Nucleus accumbens (tissue), 56 donors: ENCODE results near the gene CPEB4.

Source experiments
- DNase-seq, 56 donors: peaks; one replicate each; lab custom pipeline; 2025; lab: John Stamatoyannopoulos, UW

The CPEB4 gene

DNA sequence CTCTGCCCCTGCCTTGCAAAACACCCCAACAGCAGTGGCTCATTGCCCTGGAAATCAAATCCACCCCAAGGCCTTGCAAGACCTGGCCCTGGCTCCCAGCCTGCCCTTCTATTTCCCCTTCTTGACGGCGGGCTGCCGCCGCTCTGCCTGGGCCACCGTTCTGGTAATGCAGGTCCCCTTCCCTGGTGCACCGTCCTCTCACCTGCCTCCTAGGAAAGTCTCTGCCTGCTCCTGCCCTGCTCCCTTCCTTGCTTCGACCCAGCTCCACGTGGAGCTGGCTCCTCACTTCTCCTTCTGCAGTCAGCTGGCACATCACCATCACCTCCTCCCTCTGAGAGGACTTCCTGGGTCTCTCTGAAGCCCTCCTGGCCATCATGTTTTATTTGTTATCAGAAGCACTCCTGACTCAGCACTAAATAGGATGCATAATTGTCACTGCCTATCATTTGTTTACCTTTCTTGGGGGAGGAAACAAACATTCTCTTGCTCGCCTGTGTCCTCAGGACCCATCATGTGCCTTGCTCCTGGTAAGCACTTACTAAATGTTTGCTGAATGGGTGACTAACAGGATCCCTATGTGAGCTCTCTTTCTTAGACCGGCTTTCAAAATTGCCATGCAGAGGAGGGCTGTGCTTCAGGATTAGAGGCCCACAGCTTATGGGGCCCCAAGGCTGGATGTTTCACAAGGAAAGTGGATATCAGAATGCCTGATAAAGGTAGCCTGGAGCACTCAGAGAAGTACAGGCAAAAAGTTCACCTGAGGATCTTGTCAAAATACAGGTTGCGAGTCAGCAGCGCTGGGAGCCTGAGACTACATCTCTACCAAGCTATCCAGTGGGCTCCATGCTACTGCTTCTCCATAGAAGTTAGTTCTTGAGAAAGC is 81.3 kb downstream of the CPEB4 start:
- DNase-seq: peak in 1 of 56 donors; percentile 11

DNA sequence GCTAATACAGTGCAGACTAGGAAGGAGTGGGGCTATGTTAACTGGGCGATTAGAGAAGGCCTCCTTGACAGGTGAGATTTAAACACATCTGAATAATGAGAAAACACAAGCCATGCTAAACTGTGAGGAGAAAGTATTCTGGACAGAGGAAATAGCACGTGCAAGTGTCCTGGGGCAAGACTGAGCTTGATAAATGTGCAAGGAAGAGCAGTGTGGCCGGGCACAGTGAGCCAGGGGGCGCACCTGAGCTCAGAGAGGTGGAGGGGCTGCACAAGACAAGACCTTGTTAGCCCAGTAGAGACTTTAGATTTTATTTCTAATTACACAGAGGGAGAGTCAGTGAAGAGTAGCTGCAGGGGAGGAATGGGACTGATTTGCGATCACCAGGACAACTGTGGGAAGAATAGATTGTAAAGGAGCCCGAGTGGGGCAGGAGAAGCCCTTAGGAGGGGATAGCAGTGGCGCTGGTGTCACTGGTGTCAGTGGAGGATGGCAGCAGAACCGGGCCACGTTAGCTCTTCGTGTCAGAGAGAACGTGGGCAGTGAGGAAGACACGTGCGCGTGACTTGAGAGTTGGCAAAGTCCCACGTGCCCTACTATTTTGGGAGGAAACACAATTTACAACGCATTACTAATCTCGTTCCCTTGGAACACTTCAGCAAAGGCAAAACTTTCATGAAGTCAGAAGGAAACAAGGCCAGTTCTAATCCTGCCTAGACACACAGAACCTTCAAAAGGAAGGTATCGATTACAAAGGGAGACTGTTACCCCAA is 82.9 kb downstream of the CPEB4 start:
- DNase-seq: peak in 8 of 56 donors; percentile 16 to 52 (median 34)

DNA sequence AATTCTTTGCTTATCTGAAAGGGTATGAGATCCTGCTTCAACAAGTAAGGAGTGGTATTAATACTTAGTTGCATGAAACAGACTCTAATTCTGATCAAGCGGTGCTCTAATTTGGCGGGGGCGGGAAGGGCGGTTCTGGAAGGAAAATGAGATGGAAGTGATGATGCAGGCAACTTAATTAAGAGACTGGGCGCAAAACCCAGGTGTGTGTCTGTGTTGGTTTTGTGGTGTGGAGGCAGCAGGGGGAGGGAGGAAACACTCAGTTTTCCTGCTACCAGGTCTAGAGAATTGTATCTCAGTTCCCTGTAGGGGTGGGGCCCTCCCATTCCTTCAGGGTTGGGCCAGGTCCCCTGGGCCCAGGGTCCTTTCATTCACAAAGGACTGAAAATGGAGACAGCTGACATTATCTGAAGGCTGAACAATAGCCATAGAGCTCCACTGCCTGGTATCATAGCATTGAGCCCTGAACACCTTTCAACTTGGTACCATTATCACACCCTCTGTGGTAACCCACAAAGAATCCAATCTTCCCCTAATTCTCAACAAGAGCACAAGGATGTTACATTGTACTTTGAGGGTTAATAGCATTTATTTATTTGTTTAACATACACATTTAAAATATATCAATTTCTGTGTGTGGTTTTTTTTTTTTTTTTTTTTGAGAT is 83.7 kb downstream of the CPEB4 start:
- DNase-seq: peak in 1 of 56 donors; percentile 5

DNA sequence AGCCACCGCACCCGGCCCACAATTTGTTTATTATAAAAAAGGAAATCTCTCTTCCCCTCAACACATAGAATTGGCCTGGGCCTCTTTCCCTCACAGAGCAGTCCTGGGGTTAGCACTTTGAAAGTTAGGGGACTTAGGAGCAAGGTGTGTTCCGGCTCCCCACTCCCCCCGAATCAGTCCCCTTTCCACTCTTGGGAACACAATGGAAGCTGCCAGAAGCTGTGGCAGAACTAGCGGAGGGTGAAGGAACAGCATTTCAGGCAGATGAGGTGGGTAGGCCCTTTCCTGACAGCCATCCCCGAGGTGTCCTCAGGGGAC is 84.4 kb downstream of the CPEB4 start:
- DNase-seq: no peak

DNA sequence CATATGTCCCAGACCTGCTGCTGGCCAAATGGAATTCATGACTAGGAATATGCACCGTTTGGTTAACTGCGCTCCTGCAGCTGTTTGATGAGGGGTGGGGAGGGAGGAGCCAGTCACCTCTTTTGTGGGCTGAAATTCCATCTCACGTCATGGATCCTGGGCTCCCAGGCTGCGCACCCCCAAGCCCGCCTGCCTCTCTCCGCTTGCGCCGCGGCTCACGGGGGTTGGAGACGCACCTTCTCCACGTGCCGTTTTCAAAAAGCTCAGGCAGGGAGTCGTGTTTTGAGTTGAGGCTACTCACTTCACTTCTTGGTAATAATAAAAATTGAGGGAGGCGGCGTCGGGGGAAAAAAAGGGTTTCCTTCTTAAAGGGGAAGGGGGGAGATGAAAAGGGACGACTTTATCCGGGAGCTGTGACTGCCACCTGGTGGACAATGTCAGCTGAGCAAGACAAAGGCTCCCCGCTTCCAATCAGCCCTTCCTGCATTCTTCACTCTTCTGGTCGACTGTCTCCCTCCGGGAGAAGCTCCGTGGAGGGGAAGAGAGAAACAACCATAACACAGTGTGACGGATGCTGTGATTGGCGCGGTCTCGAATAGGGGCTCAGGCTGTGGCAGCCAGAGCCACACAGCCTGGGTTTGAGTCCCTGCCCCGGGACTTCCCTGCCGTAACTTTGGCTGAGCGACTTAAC is 84.9 kb downstream of the CPEB4 start:
- peak in 54 of 56 donors; percentile 40 to 94 (median 76) for DNase-seq

DNA sequence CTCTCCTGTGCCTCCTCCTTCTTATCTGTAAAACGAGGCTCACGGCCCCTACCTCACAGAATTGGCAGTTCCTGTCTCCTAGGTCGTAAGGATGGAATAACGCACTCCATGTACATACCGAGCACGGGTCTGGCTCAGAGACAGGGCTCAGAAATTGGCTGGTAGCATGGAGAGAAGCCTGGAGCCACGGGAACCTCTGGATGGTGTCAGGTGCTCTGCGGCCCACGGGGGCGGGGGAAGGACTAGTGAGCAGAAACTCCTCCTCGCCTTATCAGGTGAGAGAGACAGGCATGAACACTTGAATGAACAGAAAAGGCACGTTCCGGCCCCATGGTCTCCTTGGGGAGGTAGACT is 85.4 kb downstream of the CPEB4 start:
- peak in 16 of 56 donors; percentile 27 to 84 (median 60) for DNase-seq

DNA sequence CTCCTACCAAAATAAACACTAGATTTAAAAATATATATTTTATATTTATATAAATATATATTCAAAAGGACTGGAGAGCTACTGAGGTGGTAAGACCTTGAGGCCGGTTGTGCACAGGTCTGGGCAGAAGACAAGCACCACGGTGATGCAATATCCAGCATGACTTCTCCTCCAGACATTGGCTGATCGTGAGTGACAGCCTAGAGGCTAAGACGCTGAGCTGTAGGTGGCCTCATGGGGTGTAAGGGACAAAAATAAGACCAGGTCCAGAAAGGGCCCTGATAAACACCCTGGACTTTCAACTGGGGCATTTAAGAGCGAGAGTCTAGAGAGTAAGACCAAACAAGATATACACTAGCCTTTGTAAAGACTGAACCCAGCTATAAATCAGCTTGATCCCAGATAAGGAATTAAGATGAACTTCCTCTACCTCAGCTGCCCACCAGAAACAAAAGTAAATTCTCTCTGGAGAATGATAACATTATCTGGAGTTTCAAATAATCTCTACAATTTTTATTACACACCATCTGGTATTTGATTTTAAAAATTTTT is 86.6 kb downstream of the CPEB4 start:
- no peak for DNase-seq

DNA sequence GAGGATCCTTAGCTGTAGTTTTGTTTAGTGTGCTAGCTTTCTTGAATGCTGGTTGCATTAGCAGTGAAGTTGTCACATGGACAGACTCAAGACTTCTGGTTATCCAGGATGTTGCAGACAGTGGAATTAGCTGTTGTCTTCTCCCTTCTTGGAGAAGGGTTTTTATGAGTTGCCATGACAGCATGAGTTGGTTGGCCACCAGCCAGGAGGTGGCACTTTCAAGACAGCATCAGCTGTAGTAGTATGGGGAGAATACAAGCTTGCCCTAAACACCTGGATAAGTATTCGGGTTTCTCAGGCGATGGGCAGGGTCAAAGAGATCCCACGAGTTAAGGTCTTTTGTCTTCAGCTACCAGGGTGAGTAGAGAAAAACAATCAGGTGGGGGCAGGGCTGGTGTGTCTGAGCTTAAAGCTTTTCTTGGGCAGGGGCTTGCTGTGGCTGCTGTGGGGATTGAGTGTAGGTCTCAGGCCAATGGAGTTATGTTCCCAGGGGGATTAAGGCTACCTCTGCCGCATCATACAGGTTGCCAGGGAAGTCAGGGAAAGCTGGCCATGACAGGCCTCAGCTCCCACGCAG is 93.1 kb downstream of the CPEB4 start:
- no peak for DNase-seq

DNA sequence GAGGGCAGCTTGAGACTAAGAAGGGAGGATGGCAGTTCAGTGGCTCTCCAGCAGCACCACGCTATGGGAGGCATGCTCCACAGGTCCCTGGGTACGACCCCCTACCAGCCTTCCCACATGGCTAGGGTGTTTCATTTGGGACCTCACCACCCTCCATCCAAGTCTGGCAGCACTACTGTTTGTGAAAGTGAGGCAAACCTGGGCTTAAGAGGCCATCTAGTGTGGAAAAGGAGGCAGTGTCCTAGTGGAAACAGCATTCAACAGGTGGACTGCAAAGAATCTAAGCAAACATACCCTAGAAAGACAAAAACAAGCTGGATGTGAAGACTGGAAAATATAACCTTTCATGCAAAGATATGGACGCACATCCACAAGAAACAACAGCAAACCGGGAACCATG is 96.1 kb downstream of the CPEB4 start:
- peak in 1 of 56 donors; percentile 6 for DNase-seq

DNA sequence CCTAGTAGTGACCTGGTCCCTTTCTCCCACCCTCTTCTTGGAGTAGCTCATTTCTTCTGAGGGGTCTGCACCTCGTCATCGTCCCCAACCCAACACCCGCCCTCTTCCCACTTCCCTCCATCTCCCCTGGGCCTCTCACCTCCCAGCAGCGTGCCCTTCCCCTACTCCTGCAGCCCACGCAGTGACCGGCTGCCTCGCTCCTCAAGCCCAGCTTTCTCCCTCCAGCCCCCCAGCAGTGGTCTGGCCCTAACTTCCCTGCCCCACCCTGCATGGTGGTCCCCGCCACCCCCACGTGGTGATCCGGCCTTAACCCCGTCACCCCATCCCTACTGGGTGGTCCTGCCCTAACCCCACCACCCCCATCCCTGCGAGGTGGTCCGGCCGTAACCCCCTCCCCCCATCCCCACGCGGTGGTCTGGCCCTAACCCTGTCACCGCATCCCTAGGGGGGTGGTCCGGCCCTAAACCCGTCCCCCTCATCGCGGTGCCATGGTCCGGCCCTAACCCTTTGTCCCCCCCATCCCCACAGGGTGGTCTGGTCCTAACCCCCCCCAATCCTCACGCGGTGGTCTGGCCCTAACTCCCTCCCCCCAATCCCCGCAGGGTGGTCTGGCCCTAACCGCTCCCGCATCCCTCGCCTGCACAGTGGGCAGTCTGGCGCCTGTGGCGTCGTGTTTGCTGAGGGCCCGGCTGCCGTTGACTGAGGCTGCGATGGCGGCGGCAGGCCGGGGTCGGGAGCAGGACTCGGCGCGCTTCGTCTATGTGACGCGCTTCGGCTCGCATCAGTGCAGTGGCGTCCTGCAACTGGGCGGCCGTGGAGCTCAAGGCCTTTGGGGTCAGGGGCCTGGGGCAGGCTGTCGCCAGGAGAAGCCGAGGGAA is 100.6 kb downstream of the CPEB4 start, which contains the start of gene C5orf47:
Gene C5orf47, plus strand, starts transcription at position 617 of the 878 bp plus-strand sequence. Its CDS starts 94 bp downstream, at position 711.
- no peak for DNase-seq

DNA sequence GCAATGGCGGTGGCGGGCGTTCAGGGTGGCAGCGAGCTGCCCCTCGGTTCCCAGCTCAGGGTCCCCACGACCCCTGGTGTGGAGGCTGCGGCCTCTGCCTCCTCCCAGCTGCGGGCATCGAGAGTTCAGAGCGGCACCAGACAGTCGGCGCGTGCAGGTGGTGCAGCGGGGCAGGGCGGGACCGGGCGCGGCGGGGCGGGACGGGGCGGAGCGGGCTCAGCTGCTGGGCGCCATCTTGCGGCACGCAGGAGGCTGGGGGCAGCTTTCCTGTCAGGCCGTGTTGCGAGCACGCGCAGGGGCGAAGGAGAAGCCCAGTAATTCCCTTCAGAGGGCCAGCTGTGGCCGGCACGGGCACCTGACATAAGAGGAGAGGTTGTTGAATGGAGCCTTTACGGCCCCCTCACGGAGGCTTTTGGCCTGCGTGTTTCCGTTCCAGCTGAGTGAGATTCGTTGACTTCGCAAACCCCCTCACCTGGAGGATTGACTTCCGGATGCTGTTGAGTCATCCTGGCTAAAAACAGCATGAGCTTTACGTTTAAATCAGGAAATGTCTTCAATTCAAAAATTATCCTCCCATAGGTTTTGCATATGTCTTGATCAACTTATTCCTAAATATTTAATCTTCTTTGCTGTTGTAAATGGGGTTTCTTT is 101.4 kb downstream of the CPEB4 start:
- no peak for DNase-seq

DNA sequence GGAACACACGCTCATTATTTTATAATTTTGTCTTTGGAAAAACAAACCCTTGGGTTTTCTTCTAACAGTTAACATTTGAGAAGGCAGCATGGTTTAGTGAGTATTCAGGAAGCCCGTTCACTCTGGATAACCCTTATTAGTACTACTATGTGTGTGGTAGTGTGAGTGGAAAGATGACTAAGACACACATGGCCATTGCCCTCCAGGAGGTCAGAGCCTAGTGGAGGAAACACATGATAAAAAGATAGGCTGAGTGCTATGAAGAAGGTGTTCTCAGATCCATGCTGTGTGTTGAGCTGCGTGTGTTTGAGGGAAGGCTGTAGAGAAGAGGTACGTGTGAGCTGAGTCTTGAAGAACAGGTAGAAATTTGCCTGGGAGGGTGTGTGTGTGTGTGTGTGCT is 109.2 kb downstream of the CPEB4 start:
- DNase-seq: no peak

DNA sequence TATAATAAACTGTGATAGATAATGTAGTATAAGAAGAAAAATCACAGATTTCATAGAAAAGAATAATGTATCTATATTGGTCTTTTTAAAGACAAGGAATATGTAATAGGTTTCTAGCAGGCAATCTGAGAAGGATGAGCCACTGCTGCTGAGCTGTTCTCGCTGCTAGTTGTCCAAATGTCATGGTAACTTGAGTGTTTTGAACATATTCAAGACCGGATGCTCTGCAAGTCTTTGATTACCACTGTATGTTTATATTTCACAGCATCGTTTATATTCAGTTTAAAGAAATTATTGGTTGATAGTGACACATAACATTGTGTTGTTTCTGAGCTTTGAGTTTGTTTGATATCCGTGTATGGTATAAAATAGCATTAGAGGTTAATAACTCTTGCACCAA is 110.4 kb downstream of the CPEB4 start:
- no peak for DNase-seq

DNA sequence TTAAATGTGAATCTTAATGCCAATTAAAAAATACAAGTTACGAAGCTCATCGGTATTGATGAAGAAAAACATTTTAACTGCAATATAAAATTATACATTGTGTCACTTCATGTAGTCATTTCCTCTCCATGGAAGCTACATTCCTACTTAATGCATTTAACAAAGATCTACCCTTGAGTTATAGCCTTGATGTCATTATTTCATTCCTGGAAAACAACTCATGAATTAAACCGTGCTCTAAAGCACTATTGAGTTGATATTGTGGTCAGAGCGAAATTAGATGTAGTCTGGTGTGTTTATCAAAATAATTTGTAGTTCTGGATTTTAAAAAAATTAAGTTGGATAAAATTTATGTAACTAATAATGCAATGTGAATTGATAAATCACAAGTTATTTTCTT is 111.9 kb downstream of the CPEB4 start:
- no peak for DNase-seq

DNA sequence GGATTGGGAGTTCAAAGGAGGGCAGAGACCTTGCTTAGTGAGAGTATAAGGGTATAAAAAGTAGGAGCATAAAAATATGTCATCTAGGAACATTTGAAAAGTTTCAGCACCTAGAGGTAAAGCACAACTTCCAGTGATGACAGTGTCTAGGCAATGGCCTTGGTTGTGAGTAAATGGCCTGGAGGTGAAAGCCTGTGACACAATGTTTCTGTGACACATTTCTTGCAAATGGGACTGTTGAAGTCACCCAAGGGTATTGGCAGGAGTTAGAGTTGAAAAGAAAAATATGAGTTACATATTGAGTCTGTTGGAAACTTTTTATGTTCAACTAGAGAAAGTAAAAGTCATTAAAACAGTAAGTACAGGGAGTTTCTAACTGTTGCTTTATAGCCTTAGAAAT is 115.6 kb downstream of the CPEB4 start:
- no peak for DNase-seq

DNA sequence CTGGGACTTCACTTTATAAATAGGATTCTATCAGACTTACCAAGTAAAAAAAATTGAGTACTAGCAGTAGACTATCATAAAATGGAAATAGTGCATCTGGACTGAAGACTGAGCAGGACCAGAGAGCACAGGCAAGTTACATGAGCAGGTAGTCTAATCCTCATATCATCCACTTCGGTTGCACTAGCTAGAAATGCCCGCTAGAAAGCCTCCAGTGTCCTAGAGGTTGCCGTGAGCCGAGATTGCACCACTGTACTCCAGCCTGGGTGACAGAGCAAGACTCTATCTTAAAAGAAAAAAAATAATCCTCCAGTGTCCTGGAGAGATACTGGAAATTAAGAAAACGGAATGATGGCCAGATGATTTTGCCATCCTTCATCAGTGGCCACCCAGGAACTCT is 120.8 kb downstream of the CPEB4 start:
- DNase-seq: no peak

DNA sequence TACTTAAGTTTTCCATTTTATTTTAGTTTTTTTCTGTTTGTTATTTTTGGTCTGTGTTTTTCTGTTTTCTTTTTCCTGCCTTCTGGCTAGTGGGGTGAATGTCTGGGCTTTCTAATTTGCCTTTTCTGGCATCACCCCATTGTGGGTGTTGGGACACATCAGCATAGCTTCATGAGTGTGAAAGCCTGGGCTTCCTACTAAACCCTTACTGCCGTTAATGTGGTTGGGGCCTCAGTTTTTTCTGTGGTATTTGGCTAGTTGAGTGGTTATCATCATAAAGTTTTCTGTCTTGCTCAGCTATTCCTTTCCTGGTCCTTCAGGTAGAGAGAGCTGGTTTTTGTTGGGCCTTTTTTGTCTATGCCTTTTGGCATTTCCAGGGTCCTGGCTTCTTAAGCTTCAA is 122.2 kb downstream of the CPEB4 start:
- DNase-seq: no peak

DNA sequence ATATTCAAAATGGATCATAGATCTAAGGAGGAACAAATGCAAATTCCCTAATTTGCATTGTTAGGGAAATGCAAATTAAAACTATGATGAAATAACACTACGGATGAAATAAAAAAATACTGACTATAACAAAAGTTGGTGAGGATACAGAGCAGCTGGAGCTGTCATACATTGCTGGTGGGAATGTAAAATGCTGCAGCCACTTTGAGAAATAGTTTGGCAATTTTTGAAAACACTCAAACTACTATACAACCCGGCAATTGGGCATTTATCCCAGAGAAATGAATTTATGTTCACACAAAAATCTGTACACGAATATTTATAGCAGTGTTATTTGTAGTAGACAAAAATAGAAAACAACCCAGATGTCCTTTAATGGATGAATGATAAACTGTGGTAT is 123.3 kb downstream of the CPEB4 start:
- no peak for DNase-seq
